HG02571 (cell line): ENCODE measurements around the gene CPAMD8.
"Not testable (repeated sequence)": the region's sequence is repeated elsewhere in the genome, so short reads cannot be mapped to it uniquely, and the experiment has no call there.

ENCODE experiments used
- ATAC-seq: cut with Tn5 transposase; IDR thresholded peaks from one replicate; pipeline ENCODE4 v1.9.1; 2021; ENCODE audit warnings: mild to moderate bottlenecking, moderate library complexity; ENCODE audit not compliant: unreplicated experiment

The CPAMD8 gene

DNA sequence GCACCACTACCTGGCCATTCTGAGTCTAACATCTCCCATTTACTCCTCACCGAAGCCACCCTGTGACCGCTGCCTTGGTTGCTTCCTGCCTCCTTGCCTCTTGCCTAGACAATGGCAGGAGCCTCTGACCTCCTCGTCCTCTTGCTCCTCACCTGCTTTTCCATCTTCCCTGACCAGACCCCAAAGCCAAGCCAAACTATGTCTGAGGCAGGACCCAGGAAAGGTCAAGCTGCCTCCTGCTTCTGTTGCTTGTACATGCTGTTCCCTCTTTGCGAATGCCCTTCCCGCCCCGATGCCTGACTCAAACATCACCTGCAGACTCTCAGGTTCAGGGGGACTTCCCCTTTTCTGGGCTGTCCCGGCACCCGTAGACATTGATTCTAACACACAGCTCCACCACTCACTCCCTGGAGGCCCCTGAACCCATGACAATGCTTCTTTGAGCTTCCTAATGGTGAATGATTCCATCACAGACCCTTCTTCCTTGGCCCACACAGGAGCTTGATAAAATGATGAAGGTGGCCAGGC lies 77.0 kb downstream of the CPAMD8 start:
- ATAC-seq: no peak

DNA sequence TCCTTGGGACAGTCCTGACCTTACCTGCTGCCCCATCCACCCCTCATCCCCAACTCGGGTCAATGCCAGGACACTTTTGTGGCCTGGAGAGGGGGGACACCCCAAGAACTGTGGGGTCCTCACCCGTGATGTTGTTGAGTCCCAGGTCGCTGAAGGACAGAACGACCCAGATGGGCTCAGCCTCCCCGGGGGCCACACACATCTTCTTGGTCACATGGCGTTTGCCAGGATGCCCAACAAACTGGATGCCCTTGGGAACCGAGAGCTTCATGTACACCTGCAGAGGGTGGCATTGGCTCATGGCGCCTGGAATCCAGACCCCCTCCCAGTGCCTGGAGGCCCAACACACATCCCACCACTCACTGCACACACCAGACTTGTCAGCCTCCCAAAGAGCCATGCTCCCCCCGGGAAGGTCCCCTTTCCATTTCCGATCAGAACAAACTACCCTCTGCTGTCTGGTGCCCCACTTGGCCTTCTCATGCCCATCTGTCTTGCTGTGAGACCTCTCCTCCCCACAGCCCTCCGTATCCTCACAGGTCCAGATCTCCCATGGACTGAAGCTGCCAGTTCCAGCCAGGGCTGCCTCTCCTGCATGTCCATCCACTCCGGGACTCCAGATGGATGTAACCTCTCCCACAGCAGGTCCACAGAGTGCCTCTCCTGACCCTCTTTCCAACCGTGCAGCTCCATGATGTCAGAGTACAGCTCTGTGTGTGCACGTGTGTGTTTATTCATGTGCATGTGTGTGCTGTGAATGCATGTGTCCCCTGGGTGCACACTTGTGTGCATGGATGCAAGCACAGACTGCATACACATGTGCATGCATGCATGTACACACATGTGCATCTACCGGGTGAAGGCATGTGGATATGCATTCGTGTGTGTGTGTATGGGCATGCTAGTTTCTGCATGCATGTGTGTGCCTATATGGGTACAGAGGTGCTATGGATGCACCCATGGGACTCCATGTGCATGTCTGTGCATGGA lies 79.4 kb downstream of the CPAMD8 start:
- no peak for ATAC-seq

DNA sequence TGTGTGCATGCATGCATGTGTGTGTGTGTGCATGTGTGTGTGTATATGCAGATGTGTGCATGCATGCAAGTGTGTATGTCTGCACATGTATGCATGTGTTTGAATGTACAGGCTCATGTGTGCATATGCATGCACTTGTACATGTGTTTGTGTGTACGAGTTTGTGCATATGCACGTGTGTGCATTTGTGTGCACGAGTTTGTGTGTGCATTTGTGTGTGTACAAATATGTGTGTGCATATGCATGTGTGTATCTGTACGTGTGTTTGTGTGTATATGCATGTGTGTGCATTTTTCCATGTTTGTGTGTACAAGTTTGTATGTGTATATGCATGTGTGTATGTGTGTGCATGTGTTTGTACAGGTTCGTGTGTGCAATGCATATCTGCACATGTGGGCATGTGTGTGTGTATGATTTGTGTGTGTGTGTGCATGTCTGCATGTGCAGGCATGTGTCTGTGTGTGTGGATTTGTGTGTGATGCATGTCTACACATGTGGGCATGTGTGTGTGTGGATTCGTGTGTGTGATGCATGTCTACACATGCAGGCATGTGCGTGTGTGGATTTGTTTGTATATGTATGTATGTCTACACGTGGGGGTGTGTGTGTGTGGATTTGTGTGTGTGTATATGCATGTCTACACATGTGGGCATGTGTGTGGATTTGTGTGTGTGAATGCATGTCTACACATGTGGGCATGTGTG lies 80.7 kb downstream of the CPAMD8 start:
- no peak for ATAC-seq

DNA sequence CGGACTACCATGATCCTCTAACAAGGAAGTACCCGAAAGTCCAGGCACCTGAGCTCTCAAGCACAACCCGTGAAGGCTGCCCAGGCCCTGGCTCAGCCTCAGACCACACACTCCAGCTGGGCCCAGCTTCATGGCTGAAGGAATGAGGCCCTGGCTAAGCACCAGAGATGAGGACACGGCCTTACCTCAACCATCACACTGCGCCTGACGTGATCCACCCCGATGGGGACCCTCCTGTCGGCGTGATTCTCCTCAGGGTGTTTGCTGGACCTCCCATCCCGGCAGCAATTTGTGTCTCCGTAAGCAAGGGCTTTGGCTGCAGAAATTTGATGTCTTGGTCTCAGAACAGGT lies 81.3 kb downstream of the CPAMD8 start:
- no peak for ATAC-seq

DNA sequence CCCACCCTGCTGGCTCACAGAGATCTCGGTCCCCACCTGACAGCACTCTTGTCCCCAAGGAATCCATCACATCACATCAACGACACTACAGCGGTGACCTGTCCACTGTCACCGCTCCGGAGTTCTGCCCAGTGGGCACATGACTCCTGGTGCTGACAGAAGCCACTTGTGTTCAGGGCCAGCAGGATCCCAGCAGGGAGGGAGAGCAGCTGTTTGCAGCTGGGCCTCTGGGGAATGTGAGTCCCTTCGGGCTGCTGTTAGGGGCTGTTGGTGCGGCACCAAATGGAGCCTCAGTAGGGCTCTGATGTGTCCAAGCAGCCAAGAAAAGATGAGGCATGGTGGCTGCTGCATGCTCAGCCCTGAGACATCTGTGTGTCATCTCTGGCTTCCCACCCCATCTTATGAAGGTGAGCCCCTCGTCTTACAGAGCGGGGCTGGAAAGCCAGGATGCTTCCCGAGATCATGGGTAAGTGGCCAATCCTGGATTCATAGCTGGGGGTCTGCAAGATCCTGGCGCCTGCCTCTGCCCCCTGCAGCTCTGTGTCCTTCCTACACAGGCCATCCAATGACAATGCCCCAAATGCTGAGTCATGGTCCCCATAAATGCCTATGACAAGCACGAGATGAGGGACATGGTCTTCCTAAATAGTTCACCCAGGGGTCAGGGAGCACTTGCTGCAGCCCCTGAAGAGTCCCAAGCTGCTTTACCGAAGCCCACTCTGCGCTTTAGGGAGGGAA lies 81.8 kb downstream of the CPAMD8 start:
- no peak for ATAC-seq

DNA sequence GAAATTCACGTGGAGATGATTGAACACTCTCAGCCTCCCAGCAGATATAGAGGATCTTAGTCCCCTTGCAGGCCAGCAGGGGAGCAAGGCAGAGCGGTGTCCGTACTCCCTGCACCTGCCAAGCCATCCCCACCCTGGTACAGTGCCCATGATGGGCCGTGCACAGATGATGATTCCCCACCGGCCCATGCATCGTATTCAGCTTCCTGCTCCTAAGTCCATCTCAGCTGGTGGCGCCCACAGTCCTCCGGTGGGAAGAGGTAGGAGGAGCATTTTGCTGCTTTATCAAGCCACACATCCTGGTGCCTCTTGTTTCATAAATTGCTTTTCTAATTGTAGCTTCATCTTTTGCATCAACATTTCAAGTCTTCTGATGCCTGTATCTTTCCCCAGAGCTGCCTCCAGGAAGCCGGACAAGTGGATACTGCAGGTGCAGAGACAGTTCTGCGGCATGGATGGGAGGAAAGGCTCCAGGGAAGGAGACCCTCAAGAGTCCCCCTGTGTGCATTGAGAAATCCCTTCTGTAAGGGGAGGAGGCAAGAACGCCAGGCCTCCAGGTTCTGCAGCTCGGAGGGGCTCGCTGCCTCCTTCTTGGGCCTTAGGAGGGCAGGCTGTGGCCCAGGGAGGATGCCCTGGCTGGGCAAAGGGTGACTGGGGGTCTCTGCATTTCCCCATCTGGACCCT lies 82.5 kb downstream of the CPAMD8 start:
- ATAC-seq: no peak

DNA sequence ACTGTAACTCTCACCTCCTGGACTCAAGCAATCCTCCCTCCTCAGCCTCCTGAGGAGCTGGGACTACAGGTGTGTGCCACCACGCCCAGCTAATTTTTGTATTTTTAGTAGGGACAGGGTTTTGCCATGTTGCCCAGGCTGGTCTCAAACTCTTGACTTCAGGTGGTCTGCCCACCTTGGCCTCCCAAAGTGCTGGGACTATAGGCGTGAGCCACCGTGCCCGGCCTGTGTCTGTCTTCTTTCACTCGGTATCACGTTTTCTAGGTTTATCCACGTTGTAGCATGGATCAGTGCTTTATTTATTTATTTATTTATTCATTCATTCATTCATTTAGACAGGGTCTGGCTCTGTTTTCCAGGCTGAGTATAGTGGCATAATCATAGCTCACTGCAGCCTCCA lies 83.5 kb downstream of the CPAMD8 start:
- not testable (repeated sequence) for ATAC-seq

DNA sequence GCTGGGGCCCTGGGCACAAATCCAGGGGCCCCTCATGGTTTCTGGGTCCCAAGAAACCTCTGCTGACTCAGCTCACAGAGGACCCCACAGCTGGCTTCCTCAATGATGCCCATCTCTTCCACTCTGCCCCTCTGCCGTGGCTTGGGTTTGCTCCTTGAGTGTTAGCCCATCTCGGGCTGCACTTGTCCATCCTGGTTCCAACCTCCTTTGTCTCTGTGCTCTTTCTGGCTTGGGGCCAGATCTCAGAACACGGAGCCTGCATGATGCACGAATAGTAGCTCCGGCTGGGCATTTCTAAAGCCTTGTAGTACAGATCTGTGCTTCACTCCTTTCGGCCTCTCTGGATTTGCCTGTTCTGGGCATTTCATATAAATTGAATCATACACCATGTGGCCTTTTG lies 84.0 kb downstream of the CPAMD8 start:
- no peak for ATAC-seq

DNA sequence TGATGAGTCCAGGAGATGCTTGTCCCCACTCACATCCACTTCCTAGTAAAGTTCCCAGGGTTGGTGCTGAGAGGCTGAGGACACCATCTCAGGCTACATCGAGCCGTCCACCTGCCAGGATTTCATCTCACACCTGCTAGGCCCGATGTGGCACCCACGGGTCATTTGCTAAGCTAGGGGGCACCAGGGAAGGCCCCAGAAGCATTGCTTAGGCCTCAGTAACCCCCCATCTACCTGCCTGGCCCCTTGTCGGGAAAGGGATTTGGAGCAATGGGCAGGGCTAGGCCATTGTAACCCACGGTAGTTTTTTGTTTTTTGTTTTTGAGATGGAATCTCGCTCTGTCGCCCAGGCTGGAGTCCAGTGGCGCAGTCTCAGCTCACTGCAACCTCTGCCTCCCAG lies 86.0 kb downstream of the CPAMD8 start:
- ATAC-seq: no peak

DNA sequence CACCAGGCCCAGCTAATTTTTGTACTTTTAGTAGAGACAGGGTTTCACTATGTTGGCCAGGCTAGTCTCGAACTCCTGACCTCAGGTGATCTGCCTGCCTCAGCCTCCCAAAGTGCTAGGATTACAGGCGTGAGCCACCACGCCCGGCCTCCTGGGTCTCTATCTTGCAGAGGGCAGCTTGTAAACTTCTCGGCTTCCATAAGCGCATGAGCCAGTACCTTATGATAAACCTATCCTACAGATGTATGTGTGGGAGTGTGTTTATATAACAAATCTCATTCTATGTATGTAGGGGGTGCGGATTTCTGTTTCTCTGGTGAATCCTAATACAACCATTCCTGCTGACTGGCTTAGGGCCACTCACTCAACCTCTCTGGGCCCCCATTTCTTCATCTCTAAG lies 86.5 kb downstream of the CPAMD8 start:
- ATAC-seq: not testable (repeated sequence)

DNA sequence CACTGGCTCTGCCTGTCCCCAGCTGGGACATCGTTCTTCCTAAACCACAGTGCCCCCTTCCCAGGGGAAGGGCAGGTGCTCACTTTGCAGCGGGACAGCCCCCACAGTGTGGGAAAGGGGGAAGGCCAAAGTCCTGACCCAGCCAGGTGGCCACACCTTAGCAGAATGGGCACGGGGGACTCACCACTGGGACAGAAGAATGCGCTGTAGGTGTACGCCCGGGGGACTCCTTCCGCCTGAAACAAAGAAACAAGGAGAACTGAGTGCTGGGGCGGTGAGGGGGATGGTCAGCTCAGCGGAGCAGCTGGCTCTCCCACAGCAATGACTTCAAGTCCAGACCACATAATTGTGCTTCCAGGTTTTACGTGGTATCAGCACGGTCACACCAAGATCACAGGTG lies 88.4 kb downstream of the CPAMD8 start:
- no peak for ATAC-seq

DNA sequence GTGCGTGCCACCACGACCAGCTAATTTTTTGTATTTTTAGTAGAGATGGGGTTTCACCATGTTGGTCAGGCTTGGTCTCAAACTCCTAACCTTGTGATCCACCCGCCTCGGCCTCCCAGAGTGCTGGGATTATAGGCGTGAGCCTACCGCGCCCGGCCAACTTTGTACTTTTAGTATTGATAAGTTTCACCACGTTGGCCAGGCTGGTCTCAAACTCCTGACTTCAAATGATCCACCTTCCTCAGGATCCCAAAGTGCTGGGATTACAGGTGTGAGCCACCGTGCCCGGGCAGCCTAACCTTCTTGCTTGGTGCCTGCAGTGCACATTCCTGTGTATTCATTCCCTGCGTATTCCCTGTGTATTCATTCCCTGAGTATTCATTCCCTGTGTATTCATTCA lies 88.8 kb downstream of the CPAMD8 start:
- ATAC-seq: not testable (repeated sequence)

DNA sequence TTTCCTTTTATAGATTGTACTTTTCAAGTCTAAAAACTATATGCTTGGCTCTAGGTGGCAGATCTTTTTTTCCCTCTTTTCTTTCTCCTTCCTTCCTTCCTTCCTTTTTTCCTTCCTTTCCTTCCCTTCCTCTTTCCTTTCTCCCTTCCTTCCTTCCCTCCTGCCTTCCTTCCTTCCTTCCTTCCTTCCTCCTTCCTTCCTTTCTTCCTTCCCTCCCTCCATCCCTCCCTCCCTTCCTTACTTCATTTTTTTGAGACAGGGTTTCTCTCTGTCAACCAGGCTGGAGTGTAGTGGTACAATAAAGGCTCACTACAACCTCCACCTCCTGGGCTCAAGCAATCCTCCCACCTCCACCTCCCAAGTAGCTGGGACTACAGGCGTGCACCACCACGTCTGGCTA lies 89.7 kb downstream of the CPAMD8 start:
- no peak for ATAC-seq

DNA sequence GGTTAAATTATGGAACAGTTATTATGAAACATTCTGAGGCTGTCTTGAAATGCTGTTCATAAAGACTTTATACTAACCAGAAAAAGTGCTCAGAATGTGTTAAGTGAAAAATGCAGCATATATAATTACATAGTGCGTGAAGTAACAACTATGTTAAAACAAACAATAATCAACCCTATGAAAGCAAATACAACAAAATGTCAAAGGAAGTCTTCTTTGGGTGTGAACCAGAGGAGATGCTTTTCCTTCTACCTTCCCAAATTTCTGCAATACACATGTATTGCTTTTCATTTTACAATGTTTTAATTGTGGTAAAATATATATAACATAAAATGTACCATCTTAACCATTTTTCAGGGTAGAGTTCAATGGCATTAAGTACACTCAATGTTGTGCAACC lies 92.1 kb downstream of the CPAMD8 start:
- no peak for ATAC-seq

DNA sequence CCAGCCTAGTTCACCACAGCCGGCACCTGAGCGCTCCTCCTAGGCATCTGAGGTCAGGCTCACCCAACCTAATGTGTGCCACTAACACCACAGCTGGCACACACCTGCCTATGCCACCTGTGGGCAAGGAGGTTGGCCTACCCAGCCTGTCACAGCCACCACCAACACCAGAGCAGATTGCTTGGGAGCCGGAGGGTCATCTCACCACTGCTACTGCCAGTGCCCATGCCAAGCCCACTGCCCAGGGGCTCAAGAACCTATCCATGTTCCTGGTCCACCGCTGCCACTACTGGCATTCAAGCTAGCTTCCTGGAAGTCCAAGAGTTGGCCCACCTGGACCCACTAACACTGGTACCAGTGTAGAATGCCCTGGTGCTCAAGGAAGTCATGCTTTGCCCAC lies 95.3 kb downstream of the CPAMD8 start:
- ATAC-seq: no peak

DNA sequence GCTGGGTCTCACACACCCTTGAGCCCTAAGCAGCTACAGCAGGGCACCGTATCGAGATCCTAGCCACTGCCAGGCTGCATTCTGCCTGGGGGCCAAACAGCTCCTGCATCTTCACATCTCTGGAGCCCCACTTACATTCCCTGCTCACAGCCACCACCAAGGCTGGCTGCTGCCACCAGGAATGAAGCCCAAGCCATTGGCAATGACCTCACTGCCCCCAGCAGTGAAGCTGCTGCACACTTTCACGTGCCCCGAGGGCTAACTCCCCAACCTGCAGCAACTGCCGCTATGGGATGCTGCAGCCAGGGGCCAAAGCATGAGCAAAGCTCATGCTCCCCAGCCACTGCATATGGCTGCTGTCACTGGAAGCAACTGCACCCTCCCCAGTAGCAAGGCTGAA lies 95.9 kb downstream of the CPAMD8 start:
- ATAC-seq: no peak

DNA sequence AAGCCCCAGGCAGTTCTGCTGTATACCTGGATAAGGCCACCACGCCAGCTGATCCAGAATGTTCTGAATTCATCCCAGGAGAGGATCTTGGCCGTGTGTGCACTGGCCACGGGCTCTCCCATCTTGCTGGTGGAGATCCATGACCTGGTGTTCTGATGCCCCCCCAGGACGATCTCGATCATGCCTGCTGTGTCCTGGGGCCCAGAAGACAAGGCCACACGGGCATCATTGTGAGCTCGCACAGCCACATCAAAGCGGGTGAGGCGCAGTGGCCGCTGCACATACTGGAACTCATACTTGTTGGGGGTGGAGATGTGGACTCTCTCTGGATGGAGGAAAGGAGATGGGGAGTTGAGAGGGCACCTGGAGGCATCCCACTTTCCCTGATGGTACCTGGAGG lies 97.7 kb downstream of the CPAMD8 start:
- ATAC-seq: no peak

DNA sequence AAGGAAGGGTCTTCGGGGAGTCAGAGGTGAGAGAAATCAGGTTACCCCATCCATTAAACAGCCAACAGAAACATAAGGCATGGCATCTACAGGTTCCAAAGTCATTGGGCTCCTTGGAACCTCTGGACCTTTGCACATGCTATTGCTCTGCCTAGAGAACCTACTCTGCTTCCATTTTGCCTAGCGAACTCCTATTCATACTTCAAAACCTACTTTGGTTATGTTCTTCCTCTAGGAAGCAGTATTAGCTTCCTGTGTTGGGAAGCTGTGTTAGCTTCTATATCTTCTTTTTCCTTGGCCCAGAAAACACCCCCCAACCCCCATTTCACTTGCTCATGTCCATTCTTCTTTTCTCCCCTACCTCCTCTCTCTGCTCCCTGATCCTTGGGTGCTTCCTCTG lies 98.3 kb downstream of the CPAMD8 start:
- no peak for ATAC-seq

DNA sequence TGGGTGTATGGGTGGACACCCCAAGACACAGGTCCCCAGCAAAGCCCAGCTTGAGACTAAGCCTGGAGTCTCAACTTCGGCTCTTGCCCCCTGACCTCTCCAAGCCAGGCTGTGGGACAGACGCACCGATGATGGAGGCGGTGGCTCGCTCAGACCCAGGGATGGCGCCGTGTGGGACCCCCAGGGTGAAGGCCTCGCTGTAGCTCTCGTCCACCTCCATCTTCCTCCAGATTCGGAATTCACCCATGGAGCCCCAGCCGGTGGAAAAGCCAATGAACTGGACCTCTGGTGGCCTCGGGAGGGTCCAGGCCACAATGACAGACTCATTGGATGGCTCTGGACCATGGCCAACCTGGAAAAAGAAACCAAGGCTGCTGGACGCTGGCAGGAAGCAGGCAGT lies 98.7 kb downstream of the CPAMD8 start:
- ATAC-seq: no peak

DNA sequence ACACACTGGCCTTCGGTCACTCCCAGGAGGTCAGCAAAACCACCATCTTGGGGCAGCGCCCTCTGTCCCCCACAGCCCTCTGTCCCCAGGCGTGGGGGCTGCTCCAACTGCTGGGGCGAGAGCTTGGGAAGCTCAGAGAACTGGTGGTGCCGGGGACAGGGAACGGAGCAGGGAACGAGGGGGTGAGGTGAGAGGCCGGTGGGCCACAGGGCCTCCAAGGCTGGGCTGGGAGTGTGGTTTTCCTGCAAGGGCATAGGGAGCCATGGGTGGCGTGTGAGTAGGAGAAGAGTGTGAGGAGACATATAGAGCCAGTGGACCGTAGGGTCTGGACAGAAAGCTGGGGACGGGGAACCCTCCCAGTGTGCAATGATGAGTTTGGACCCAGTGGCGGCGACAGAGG lies 103.7 kb downstream of the CPAMD8 start:
- ATAC-seq: no peak

DNA sequence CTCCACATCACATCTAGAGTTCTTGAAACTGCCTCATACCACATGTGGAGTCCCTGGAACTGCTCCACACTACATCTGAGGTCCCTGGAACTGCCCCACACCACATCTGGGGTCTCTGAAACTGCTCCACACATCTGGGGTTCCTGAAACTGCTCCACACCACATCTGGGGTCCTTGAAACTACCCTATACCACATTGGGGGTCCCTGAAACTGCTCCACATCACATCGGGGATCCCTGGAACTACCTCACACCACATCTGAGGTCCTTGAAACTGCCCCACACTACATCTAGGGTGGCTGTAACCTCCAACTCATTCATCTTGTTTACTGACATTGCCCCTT lies 104.0 kb downstream of the CPAMD8 start:
- no peak for ATAC-seq
